Smooth muscle cell (in vitro differentiated cells): Measurements from ENCODE around the gene TPGS2. TPM values are rescaled to one million over a fixed set of nuclear protein-coding genes. Genes with fewer than 3 reads are reported as not detected.

ENCODE experiments used
- DNase-seq: peaks from one replicate; lab custom pipeline; 2025; ENCODE audit not compliant: unreplicated experiment; lab: John Stamatoyannopoulos, UW
- H2AFZ ChIP-seq: fragments of 200-600 bp; sonication (generic); 2 replicates; pipeline ENCODE4 v1.6.0; 2016; ENCODE audit warnings: antibody characterized with exemption, low read depth, mild to moderate bottlenecking
- H3F3A ChIP-seq: fragments of 200-600 bp; sonication (generic); 2 replicates; pipeline ENCODE4 v1.6.0; 2017; ENCODE audit warnings: antibody characterized with exemption, low read depth
- H3K27ac ChIP-seq: fragments of 200-600 bp; sonication (generic); 2 replicates; pipeline ENCODE4 v1.5.1; 2016; ENCODE audit warnings: low read depth, mild to moderate bottlenecking
- H3K27me3 ChIP-seq: fragments of 200-600 bp; sonication (generic); 2 replicates; pipeline ENCODE4 v1.6.1; 2016; ENCODE audit warnings: low read depth, mild to moderate bottlenecking
- H3K36me3 ChIP-seq: fragments of 200-600 bp; sonication (generic); 2 replicates; pipeline ENCODE4 v1.5.1; 2016; ENCODE audit warnings: low read depth
- H3K4me1 ChIP-seq: fragments of 200-600 bp; sonication (generic); 2 replicates; pipeline ENCODE4 v1.5.1; 2016; ENCODE audit warnings: low read depth
- H3K4me2 ChIP-seq: fragments of 200-600 bp; sonication (generic); 2 replicates; pipeline ENCODE4 v1.6.0; 2016; ENCODE audit warnings: mild to moderate bottlenecking
- H3K4me3 ChIP-seq: fragments of 200-600 bp; sonication (generic); 2 replicates; pipeline ENCODE4 v1.5.1; 2016; ENCODE audit warnings: mild to moderate bottlenecking
- H3K79me2 ChIP-seq: fragments of 200-600 bp; sonication (generic); 2 replicates; pipeline ENCODE4 v1.6.0; 2016; ENCODE audit warnings: low read depth, mild to moderate bottlenecking
- H3K9ac ChIP-seq: fragments of 200-600 bp; sonication (generic); 2 replicates; pipeline ENCODE4 v1.6.0; 2016; ENCODE audit warnings: low read depth
- H3K9me3 ChIP-seq: fragments of 200-600 bp; sonication (generic); replicated peaks from 2 replicates; pipeline ENCODE4 v1.5.1; 2016; ENCODE audit warnings: low read depth
- H4K20me1 ChIP-seq: fragments of 200-600 bp; sonication (generic); 2 replicates; pipeline ENCODE4 v1.6.0; 2016; ENCODE audit warnings: low read depth
- CTCF ChIP-seq: fragments of 200-600 bp; sonication (generic); IDR thresholded peaks from 2 replicates; pipeline ENCODE4 v1.5.1; 2017; ENCODE audit warnings: borderline replicate concordance, mild to moderate bottlenecking, antibody characterized with exemption; ENCODE audit not compliant: insufficient read depth, poor library complexity, severe bottlenecking
- WGBS: methylation state at CpG from one replicate; pipeline ENCODE4 v1.1.7; 2016; ENCODE audit warnings: low lambda C conversion rate; 5-methylcytosine and 5-hydroxymethylcytosine counted together
- polyA plus RNA-seq: library from polyadenylated mRNA; unstranded; fragments of >200 nt; fragmentation: Nextera tagmentation; extraction: Ambion mirVana; gene quantifications from 2 replicates; pipeline ENCODE4 v1.2.1, GENCODE V29; 2016
- total RNA-seq: library from RNA; depleted of rRNA; stranded (reverse); fragments of >200 nt; gene quantifications from 2 replicates; pipeline ENCODE4 v1.2.3, GENCODE V29; 2014

TPGS2 gene
- total and polyA plus RNA-seq, 2 experiments from 2014 or later = 99.2 to 157 TPM

GRCh38 chr18:36843784-36844183 is 15.0 kb upstream of the TPGS2 start:
- H2AFZ ChIP-seq = no peak overlapping the region
- H3K36me3 ChIP-seq = peaks cover 5% of the 10 kb centered on the region

GRCh38 chr18:36843199-36843598 is 14.4 kb upstream of the TPGS2 start:
- Histone ChIP-seq H3K9ac (no peak overlapping the region), H3K4me1 (no peaks in the 10 kb centered on the region), H2AFZ (no peak overlapping the region), H4K20me1 (no peaks in the 10 kb centered on the region), H3K27me3 (no peaks in the 10 kb centered on the region), H3K9me3 (no peaks in the 10 kb centered on the region), H3K79me2 (no peaks in the 10 kb centered on the region), H3K4me2 (no peak overlapping the region), H3F3A (no peaks in the 10 kb centered on the region), H3K4me3 (no peak overlapping the region), H3K27ac (no peak overlapping the region), H3K36me3 (peaks cover 5% of the 10 kb centered on the region)
- no peak for TF ChIP-seq CTCF
- WGBS = 95% methylated on average over 5 of the region's 5 CpGs
- DNase-seq = no peak

More at GRCh38 chr18:36843784-36844183, 15.0 kb upstream of the TPGS2 start:
- no peak for DNase-seq
- no peak overlapping the region for H3K4me3 ChIP-seq
- no peaks in the 10 kb centered on the region for H3K4me1 ChIP-seq
- H3F3A ChIP-seq = no peaks in the 10 kb centered on the region
- no peak for TF ChIP-seq CTCF
- no peaks in the 10 kb centered on the region for H3K9me3 ChIP-seq
- H3K27me3 ChIP-seq = no peaks in the 10 kb centered on the region
- H3K27ac ChIP-seq = no peak overlapping the region
- H4K20me1 ChIP-seq = no peaks in the 10 kb centered on the region
- 81% methylated on average over 2 of the region's 2 CpGs for WGBS
- H3K79me2 ChIP-seq = no peaks in the 10 kb centered on the region
- H3K9ac ChIP-seq = no peak overlapping the region
- H3K4me2 ChIP-seq = no peak overlapping the region

GRCh38 chr18:36839835-36840234 is 11.0 kb upstream of the TPGS2 start:
- WGBS = 92% methylated on average over 4 of the region's 4 CpGs
- Histone ChIP-seq H3K4me2 (no peak overlapping the region), H3K27ac (no peak overlapping the region)

More at GRCh38 chr18:36839835-36840234, 11.0 kb upstream of the TPGS2 start:
- no peak overlapping the region for H3K9ac ChIP-seq
- no peak overlapping the region for H3K4me3 ChIP-seq
- no peak overlapping the region for H2AFZ ChIP-seq
- H3K27me3 ChIP-seq = no peaks in the 10 kb centered on the region
- H3K4me1 ChIP-seq = no peaks in the 10 kb centered on the region
- H3K79me2 ChIP-seq = no peaks in the 10 kb centered on the region
- no peak for TF ChIP-seq CTCF
- H4K20me1 ChIP-seq = no peaks in the 10 kb centered on the region
- H3F3A ChIP-seq = no peaks in the 10 kb centered on the region
- H3K9me3 ChIP-seq = no peaks in the 10 kb centered on the region
- no peak for DNase-seq
- H3K36me3 ChIP-seq = peaks cover 3% of the 10 kb centered on the region
